Vagina (tissue), 2 donors: ENCODE measurements around the gene AKAP5. TPM values are rescaled to one million over a fixed set of nuclear protein-coding genes. Genes with fewer than 3 reads are reported as not detected.
"Not testable (repeated sequence)": the region's sequence is repeated elsewhere in the genome, so short reads cannot be mapped to it uniquely, and the experiment has no call there.

ENCODE experiments used
- DNase-seq, 2 donors: peaks; one replicate each; pipeline ENCODE4 v3.0.0-alpha.2; 2017; ENCODE audit errors: extremely low spot score in 2 of 2
- H3K27ac ChIP-seq: fragments of 200-600 bp; sonication (generic); one replicate; pipeline ENCODE4 v1.5.1; 2019
- H3K27me3 ChIP-seq: fragments of 200-600 bp; sonication (generic); one replicate; pipeline ENCODE4 v1.5.1; 2019
- H3K36me3 ChIP-seq, 2 donors: fragments of 200-600 bp; sonication (generic); one replicate each; pipeline ENCODE4 v1.5.1; 2017 to 2019
- H3K4me1 ChIP-seq: fragments of 200-600 bp; sonication (generic); one replicate; pipeline ENCODE4 v1.5.1; 2019
- H3K4me3 ChIP-seq, 2 donors: fragments of 200-600 bp; sonication (generic); 1 replicate in 1 of 2; 2 replicates in 1 of 2; pipeline ENCODE4 v1.5.1; 2016 to 2019
- H3K9me3 ChIP-seq: fragments of 200-600 bp; sonication (generic); one replicate; pipeline ENCODE4 v1.5.1; 2019
- CTCF ChIP-seq, 3 experiments: fragments of 450-650 bp in 2 of 3; fragments of 200-600 bp in 1 of 3; sonication (generic) in 1 of 3; IDR thresholded peaks; one replicate each; pipeline ENCODE4 v1.5.1; 2017 to 2019; ENCODE audit warnings: antibody characterized with exemption in 3 of 3, mild to moderate bottlenecking in 2 of 3, moderate library complexity in 2 of 3
- POLR2A ChIP-seq, 2 donors: fragments of 450-650 bp; IDR thresholded peaks; one replicate each; pipeline ENCODE4 v1.6.1; 2017; ENCODE audit warnings: antibody characterized with exemption in 2 of 2, mild to moderate bottlenecking in 2 of 2, moderate library complexity in 2 of 2
- POLR2AphosphoS5 ChIP-seq, 2 donors: sonication (generic); formaldehyde crosslinking; IDR thresholded peaks; one replicate each; pipeline ENCODE4 v1.9.0; 2017; ENCODE audit warnings: antibody characterized with exemption in 2 of 2, mild to moderate bottlenecking in 2 of 2, low read depth in 1 of 2; ENCODE audit not compliant: insufficient read depth in 1 of 2
- intact Hi-C: fragments of 100-400 bp; cut with DNase I; formaldehyde crosslinking; loops from one replicate; pipeline ENCODE4 v1.15.1; 2023
- total RNA-seq: library from RNA; depleted of rRNA; stranded (reverse); fragments of >200 nt; gene quantifications from one replicate; pipeline ENCODE4 v1.2.3, GENCODE V29; 2016

AKAP5 gene
- total RNA-seq, 1 donor from 2014 or later = 0.49 TPM

- no peak for TF ChIP-seq CTCF (IDR thresholded peaks at IDR 0.05)
- no peak for TF ChIP-seq POLR2A (IDR thresholded peaks at IDR 0.05)
- TF ChIP-seq POLR2AphosphoS5 (IDR thresholded peaks at IDR 0.05; ENCODE audit: insufficient read depth in 1 of 2, low read depth in 1 of 2) = no peak
- no peaks in the 10 kb centered on the region for H3K36me3 ChIP-seq
- H3K9me3 ChIP-seq = no peaks in the 10 kb centered on the region
- intact Hi-C loops = no loop called here
- H3K4me3 ChIP-seq = no peak overlapping the region
- H3K27ac ChIP-seq = no peak overlapping the region
- no peaks in the 10 kb centered on the region for H3K27me3 ChIP-seq
- no peak for DNase-seq
- peaks cover 59% of the 10 kb centered on the region for H3K4me1 ChIP-seq
These were observed 51.7 kb downstream of the AKAP5 start for GRCh38 chr14:64516969-64517368.

GRCh38 chr14:64517667-64518066 lies 52.4 kb downstream of the AKAP5 start:
- H3K9me3 ChIP-seq, H3K27me3 ChIP-seq, DNase-seq, H3K27ac ChIP-seq, H3K36me3 ChIP-seq, H3K4me3 ChIP-seq, intact Hi-C loops: not testable (repeated sequence)
- peaks cover 56% of the 10 kb centered on the region for H3K4me1 ChIP-seq

GRCh38 chr14:64518229-64518628 lies 52.9 kb downstream of the AKAP5 start:
- TF ChIP-seq POLR2AphosphoS5 (IDR thresholded peaks at IDR 0.05; ENCODE audit: insufficient read depth in 1 of 2, low read depth in 1 of 2) (no peak), CTCF (IDR thresholded peaks at IDR 0.05) (no peak), POLR2A (IDR thresholded peaks at IDR 0.05) (no peak)
- H3K36me3 ChIP-seq = peaks cover 0 to 7% of the 10 kb centered on the region in 2 donors
- H3K27me3 ChIP-seq = no peaks in the 10 kb centered on the region
- no peak for DNase-seq
- H3K27ac ChIP-seq = no peak overlapping the region
- intact Hi-C loops = no loop called here
- no peak overlapping the region for H3K4me3 ChIP-seq
- H3K4me1 ChIP-seq = peaks cover 52% of the 10 kb centered on the region
- no peaks in the 10 kb centered on the region for H3K9me3 ChIP-seq

- H3K4me3 ChIP-seq = no peak overlapping the region
- intact Hi-C loops = no loop called here
- peaks cover 0 to 7% of the 10 kb centered on the region in 2 donors for H3K36me3 ChIP-seq
- no peak for DNase-seq
- H3K9me3 ChIP-seq = no peaks in the 10 kb centered on the region
- peaks cover 28% of the 10 kb centered on the region for H3K4me1 ChIP-seq
- H3K27me3 ChIP-seq = no peaks in the 10 kb centered on the region
- TF ChIP-seq POLR2AphosphoS5 (IDR thresholded peaks at IDR 0.05; ENCODE audit: insufficient read depth in 1 of 2, low read depth in 1 of 2) = no peak
- no peak for TF ChIP-seq CTCF (IDR thresholded peaks at IDR 0.05)
- H3K27ac ChIP-seq = no peak overlapping the region
These were observed 55.4 kb downstream of the AKAP5 start for GRCh38 chr14:64520699-64521098.

GRCh38 chr14:64522591-64523355 lies 57.5 kb downstream of the AKAP5 start:
- Histone ChIP-seq H3K4me3 (no peak overlapping the region), H3K27ac (no peak overlapping the region), H3K27me3 (no peaks in the 10 kb centered on the region), H3K4me1 (peaks cover 8% of the 10 kb centered on the region), H3K36me3 (peaks cover 0 to 7% of the 10 kb centered on the region in 2 donors), H3K9me3 (no peaks in the 10 kb centered on the region)
- intact Hi-C loops = no loop called here
- DNase-seq = no peak
- TF ChIP-seq POLR2A (IDR thresholded peaks at IDR 0.05) = no peak
- TF ChIP-seq CTCF (IDR thresholded peaks at IDR 0.05) = no peak
- no peak for TF ChIP-seq POLR2AphosphoS5 (IDR thresholded peaks at IDR 0.05; ENCODE audit: insufficient read depth in 1 of 2, low read depth in 1 of 2)

Other genes with a start within 250 kb of the AKAP5 start
- 2.2 TPM for gene ESR2, start 171.1 kb upstream of the AKAP5 start, total RNA-seq
- gene MTHFD1, start 77.1 kb upstream of the AKAP5 start, total RNA-seq = 40.3 TPM
- 11.3 TPM for gene ZBTB25, start 38.3 kb downstream of the AKAP5 start, total RNA-seq
- 48.9 TPM for gene ZBTB1, start 39.3 kb downstream of the AKAP5 start, total RNA-seq
- gene HSPA2, start 75.2 kb downstream of the AKAP5 start, total RNA-seq = 47.4 TPM
- gene PPP1R36, start 84.5 kb downstream of the AKAP5 start, total RNA-seq = not detected
- 50.1 TPM for gene PLEKHG3, start 238.9 kb downstream of the AKAP5 start, total RNA-seq